Measurements from ENCODE around the gene FNDC1.

The FNDC1 gene

DNA sequence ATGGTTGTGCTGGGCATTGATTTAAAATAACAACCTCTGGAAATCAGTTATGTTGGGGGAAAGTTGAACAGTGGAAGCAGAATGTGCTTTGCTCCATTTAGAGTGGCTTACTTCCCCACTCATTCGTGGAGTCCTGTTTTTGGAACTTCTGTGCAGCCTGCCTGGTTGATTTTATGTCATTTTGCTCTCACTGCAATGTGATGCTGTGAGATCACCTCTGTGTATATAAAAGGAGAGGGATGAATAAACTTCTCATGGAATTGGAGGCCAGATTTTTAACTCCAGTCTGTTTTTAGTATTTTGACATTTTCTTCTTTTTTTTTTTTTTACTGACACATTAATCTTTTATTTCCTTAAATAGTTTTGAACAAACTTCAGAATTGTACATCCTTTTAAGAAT, 139.0 kb downstream of the FNDC1 start:
- DNase-seq (ENCODE audit: low spot score): no peak

DNA sequence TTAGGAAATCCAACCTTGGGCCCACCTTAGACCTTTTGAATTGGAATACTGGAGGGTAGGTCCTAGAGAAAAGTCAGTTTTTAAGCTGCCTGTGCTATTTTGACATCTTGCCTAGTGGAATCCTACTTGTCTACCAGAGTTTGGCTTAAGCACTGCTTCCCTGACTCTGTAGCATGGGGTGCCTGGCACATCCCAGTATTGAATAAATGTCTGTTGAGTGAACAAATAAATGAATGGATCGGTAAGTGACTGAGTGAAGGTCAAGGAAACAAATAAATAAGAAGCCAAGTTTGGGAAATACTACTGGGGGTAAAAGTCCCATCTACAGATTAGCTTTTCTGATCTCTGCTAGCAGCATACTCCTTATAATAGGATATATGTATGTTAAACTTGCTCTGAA, 140.5 kb downstream of the FNDC1 start:
- no peak for DNase-seq (ENCODE audit: low spot score)

DNA sequence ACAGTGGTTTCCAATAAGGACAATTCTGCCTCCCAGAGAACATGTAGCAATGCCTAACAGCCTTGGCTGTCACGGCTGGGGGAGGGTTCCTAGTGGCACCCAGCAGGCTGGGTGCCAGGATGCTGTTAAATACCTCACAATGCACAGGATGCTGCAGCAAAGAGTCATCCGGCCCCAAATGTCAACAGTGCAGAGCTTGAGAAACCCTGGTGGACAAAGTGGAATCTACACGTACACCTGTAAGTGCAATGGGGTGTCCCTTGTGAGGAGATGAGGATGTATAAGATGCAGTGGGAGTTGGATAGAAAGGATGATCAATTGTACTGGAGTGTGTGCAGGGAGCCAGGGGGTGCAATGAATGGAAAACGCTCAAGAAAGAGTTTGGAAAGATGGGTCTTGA, 142.4 kb downstream of the FNDC1 start:
- DNase-seq (ENCODE audit: low spot score): no peak

DNA sequence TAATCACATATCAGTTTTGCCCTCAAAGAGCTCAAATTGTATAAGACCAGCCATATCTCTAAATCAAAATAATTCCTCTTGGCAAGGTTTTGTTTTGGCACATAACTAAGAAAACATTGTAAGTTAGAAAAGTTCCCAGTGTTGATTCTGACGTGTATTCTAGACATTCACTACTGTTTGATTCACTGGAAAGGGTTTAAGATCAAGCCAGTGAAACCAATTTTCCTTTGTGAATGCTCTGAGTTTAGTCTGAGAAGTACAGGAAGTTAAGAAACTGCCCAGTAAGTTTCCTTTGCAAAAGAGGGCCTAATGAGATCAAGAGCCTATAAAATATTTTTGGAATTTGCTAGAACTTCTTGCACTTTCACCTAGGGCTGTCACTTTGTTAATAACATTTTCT, 143.0 kb downstream of the FNDC1 start:
- no peak for DNase-seq (ENCODE audit: low spot score)

DNA sequence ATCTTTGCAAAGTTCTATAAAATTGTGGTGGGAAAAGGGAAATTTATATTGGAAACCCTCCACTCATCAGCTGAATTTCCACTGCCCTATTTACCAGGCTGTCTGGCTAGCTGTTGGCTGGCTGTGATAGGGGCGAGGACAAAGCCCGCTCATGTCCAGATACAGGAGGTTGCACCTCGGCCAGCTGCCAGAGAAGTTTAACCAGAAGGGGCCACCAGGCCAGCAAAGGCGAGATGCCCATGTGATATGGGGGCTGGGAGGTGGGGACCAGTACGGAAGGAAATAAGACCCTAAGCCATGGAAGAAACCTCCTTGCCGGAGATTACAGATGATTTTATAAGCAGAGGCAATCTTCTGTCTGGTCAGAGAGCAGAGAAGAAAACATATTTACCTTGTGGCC, 143.8 kb downstream of the FNDC1 start:
- no peak for DNase-seq (ENCODE audit: low spot score)

DNA sequence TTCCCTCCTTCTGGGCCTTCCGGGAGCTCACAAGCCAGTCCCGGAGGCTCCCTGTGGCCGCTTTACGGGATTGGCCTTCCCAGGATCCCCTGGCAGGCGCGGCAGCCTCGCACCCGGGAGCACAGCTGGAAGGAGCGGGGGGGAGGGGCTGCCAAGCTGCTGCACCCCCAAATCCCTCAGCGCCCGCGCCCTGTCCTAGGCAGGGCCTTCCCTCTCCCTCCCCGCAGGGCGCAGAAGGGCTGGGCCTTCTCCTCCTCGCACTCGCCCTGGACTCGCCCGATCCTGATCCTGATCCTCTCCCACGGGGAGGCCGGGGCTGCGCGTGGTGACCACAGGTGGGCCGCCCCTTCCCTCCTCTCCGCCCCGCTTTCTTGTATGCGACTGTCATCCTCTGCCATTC, 146.4 kb downstream of the FNDC1 start:
- no peak for DNase-seq (ENCODE audit: low spot score)

DNA sequence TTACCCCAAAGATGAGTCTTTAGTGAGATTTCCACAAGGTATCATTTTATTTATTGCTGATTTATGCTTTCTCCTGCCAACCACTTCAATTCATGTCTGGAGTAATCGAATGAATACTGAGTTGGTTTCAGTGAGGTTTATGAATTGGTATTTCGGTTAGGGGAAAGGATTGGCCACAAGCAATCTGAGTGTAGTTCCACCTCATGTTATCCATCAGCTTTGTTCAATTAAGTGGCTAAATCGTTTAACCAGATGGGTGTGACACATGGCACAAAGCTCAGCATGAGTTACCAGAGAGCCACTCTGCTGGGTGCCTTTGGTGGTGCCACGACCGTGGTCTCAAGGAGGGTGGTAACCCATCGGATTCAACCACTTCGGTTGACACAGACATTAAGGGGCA, 148.2 kb downstream of the FNDC1 start:
- no peak for DNase-seq (ENCODE audit: low spot score)

DNA sequence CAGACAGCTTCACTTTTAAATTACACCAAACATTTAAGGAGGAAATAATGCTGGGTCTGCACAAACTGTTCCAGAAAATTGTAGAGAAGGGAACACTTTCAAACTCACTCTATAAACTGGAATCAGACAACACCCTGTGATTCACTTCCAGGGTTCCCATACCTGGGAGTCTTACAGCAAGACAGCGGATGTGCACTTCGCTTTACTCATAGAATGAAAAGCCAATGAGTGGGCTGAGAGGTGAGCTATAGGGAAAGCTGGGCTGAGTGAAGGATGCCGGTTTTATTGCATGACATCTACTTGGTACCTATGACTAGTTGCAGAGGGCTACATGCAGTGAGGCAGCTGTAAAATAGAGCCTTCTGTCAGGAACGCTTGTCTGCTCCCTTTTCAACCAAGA, 152.1 kb downstream of the FNDC1 start:
- no peak for DNase-seq (ENCODE audit: low spot score)
